Nephron progenitor cell (in vitro differentiated cells): ENCODE data around the gene ALOXE3.

Experiments used
- DNase-seq: peaks from one replicate; pipeline ENCODE4 v3.0.0; 2021
- H3K27ac Mint-ChIP-seq: 2 replicates; pipeline ENCODE4 v1.8.0; 2021; ENCODE audit warnings: mild to moderate bottlenecking, moderate library complexity, mixed read lengths
- H3K27me3 Mint-ChIP-seq: 2 replicates; pipeline ENCODE4 v1.8.0; 2021; ENCODE audit warnings: mild to moderate bottlenecking, low read depth, mixed read lengths; ENCODE audit not compliant: poor library complexity
- H3K36me3 Mint-ChIP-seq: 2 replicates; pipeline ENCODE4 v1.8.0; 2021; ENCODE audit warnings: low read depth, mixed read lengths
- H3K4me1 Mint-ChIP-seq: 2 replicates; pipeline ENCODE4 v1.8.0; 2021; ENCODE audit warnings: mixed read lengths
- H3K4me3 Mint-ChIP-seq: 2 replicates; pipeline ENCODE4 v1.8.0; 2021; ENCODE audit warnings: mild to moderate bottlenecking, moderate library complexity, mixed read lengths
- H3K9me3 Mint-ChIP-seq: 2 replicates; pipeline ENCODE4 v1.8.0; 2021; ENCODE audit warnings: mild to moderate bottlenecking, moderate library complexity, mixed read lengths
- CTCF ChIP-seq: fragments of 200-600 bp; sonication (generic); IDR thresholded peaks from 2 replicates; pipeline ENCODE4 v1.5.0; 2021; ENCODE audit warnings: antibody characterized with exemption

ALOXE3 gene

GRCh38 chr17:8048236-8048635 is 70.1 kb downstream of the ALOXE3 start:
- H3K27ac Mint-ChIP-seq, result no peak overlapping the region
- peaks cover 38% of the 10 kb centered on the region for H3K27me3 Mint-ChIP-seq
- H3K4me1 Mint-ChIP-seq, result peaks cover 10% of the 10 kb centered on the region
- H3K36me3 Mint-ChIP-seq, result no peaks in the 10 kb centered on the region
- DNase-seq, result no peak
- no peak for TF ChIP-seq CTCF
- no peaks in the 10 kb centered on the region for H3K9me3 Mint-ChIP-seq
- H3K4me3 Mint-ChIP-seq, result no peak overlapping the region

GRCh38 chr17:8047769-8048110 is 70.6 kb downstream of the ALOXE3 start:
- no peak for DNase-seq
- no peaks in the 10 kb centered on the region for H3K9me3 Mint-ChIP-seq
- H3K4me3 Mint-ChIP-seq, result no peak overlapping the region
- H3K27ac Mint-ChIP-seq, result no peak overlapping the region
- peaks cover 38% of the 10 kb centered on the region for H3K27me3 Mint-ChIP-seq
- H3K36me3 Mint-ChIP-seq, result no peaks in the 10 kb centered on the region
- H3K4me1 Mint-ChIP-seq, result peaks cover 10% of the 10 kb centered on the region
- TF ChIP-seq CTCF, result no peak

- Mint-ChIP-seq H3K4me3 (no peak overlapping the region), H3K27ac (no peak overlapping the region), H3K4me1 (peaks cover 10% of the 10 kb centered on the region), H3K36me3 (no peaks in the 10 kb centered on the region), H3K27me3 (peaks cover 38% of the 10 kb centered on the region), H3K9me3 (no peaks in the 10 kb centered on the region)
- DNase-seq, result no peak
- no peak for TF ChIP-seq CTCF
These were observed 71.2 kb downstream of the ALOXE3 start for GRCh38 chr17:8046929-8047768.

- Mint-ChIP-seq H3K9me3 (no peaks in the 10 kb centered on the region), H3K4me3 (no peak overlapping the region), H3K36me3 (no peaks in the 10 kb centered on the region), H3K27me3 (peaks cover 38% of the 10 kb centered on the region), H3K27ac (no peak overlapping the region), H3K4me1 (peaks cover 10% of the 10 kb centered on the region)
- TF ChIP-seq CTCF, result no peak
- DNase-seq, result no peak
These were observed 71.9 kb downstream of the ALOXE3 start for GRCh38 chr17:8046306-8046928.
